DMS 273 treated with DMSO at 0.1 percent for 48 hours (cell line): Measurements from ENCODE around the gene ZNF444.
"Not testable (repeated sequence)": the region's sequence is repeated elsewhere in the genome, so short reads cannot be mapped to it uniquely, and the experiment has no call there.

ENCODE experiments used
- DNase-seq: peaks from one replicate; lab custom pipeline; 2025; lab: John Stamatoyannopoulos, UW

ZNF444 gene

GRCh38 chr19:56147307-56147706 is 6.2 kb downstream of the ZNF444 start:
- no peak for DNase-seq

- no peak for DNase-seq
Measured at GRCh38 chr19:56148096-56148495, 7.0 kb downstream of the ZNF444 start.

DNA sequence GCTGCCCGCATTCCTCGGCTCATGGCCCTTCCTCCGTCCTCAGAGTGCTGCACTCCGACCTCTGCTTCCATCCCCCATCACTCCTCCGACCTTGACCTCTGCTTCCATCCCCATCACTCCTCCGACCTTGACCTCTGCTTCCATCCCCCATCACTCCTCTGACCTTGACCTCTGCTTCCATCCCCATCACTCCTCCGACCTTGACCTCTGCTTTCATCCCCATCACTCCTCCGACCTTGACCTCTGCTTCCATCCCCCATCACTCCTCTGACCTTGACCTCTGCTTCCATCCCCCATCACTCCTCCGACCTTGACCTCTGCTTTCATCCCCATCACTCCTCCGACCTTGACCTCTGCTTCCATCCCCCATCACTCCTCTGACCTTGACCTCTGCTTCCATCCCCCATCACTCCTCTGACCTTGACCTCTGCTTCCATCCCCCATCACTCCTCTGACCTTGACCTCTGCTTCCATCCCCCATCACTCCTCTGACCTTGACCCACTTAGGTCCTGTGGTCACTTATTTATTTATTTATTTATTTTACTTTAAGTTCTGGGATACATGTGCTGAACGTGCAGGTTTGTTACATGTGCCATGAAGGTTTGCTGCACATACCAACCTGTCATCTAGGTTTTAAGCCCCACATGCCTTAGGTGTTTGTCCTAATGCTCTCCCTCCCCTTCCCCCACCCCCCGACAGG is 8.0 kb downstream of the ZNF444 start:
- not testable (repeated sequence) for DNase-seq

DNA sequence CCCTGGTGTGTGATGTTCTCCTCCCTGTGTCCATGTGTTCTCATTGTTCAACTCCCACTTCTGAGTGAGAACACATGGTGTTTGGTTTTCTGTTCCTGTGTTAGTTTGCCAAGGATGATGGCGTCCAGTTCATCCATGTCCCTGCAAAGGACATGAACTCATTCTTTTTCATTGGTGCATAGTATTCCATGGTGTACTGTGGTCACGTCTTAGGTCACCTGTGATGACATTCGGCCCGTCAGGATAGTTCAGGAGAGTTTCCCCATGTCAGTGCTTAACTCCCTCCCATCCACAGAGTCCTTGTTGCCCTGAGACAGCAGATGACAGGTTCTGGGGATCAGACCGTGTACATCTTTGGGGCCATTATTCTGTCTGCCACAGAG is 8.6 kb downstream of the ZNF444 start:
- DNase-seq: no peak

- no peak for DNase-seq
Measured at GRCh38 chr19:56150358-56150757, 9.3 kb downstream of the ZNF444 start.

DNA sequence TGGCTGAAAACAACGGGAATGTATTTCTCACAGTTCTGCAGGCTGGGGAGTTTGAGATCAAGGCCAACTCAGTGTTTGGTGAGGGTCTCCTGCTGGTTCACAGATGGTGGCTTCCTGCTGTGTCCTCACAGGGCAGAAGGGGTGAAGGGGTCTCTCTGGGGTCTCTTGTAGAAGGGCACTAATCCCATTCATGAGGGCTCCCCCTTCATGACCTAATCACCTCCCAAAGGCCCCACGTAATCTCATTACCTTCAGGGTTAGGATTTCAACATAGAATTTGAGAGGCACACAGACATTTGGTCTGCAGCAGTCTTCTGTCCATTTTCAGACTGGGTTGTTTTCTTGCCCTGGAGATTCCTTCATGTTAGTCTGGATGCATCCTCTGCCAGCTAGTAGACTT is 11.6 kb downstream of the ZNF444 start:
- DNase-seq: no peak

GRCh38 chr19:56153507-56153906 is 12.4 kb downstream of the ZNF444 start:
- no peak for DNase-seq

- DNase-seq: no peak
Measured at GRCh38 chr19:56155124-56155687, 14.1 kb downstream of the ZNF444 start.

- DNase-seq: no peak
Measured at GRCh38 chr19:56156768-56157167, 15.7 kb downstream of the ZNF444 start.

- DNase-seq: no peak
Measured at GRCh38 chr19:56158170-56158757, 17.2 kb downstream of the ZNF444 start.

DNA sequence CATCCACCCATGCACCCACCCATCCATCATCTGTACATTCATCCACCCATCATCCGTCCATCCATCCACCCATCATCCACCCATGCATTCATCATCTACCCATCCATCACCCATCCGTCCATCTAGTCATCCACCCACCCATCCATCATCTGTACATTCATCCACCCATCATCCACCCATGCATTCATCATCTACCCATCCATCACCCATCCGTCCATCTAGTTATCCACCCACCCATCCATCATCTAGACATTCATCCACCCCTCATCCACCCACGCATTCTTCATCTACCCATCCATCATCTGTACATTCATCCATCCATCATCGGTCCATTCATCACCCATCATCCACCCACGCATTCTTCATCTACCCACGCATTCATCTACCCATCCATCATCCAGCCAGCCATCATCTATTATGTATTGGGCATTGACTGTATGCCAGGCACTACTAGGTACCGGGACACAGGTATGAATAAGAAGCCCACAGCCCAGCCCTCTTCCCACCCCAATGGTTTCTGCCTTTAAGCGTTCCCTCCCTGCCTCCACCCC is 18.0 kb downstream of the ZNF444 start:
- no peak for DNase-seq

GRCh38 chr19:56159622-56160271 is 18.7 kb downstream of the ZNF444 start:
- DNase-seq: no peak

- DNase-seq: no peak
Measured at GRCh38 chr19:56161534-56161933, 20.4 kb downstream of the ZNF444 start.

GRCh38 chr19:56162258-56162657 is 21.2 kb downstream of the ZNF444 start:
- DNase-seq: no peak

- DNase-seq: no peak
Measured at GRCh38 chr19:56163097-56163496, 22.0 kb downstream of the ZNF444 start.

DNA sequence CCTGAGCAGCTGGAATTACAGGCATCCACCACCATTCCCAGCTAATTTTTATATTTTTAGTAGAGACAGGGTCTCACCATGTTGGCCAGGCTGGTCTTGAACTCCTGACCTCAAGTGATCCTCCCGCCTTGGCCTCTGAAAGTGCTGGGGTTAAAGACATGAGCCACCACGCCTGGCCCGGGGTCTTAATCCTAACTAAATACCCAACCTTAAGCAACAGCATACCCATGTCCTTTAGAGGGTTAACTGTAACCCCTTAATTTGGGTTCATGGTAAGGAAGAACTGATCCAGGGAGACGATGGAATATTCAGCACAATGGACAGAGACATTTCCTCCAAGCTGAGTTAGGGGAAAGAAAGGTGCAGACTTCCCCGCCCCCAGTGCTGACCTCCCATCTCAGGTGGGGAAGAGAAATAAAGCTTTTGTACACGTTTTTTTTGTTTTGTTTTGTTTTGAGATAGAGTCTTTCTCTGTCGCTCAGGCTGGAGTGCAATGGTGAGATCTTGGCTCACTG is 26.0 kb downstream of the ZNF444 start:
- no peak for DNase-seq

DNA sequence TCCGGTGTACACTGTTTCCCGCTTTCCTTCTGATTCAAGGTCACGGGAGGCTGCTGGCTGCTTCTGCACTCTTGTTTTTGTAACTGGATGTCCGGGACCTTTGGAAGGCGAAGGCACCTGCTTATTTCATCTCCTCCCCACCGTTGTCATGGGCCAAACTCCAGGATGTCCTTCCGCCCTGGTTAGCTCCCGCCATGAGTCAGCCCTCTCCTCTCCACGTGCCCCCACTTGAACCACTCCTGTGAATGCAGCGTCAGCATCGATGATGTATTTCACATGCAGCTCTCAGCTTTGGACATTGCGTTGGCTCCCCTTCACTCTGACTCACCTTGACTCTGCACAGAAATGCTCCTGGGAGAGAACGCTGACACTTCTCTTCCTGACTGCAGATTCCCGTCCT is 29.2 kb downstream of the ZNF444 start:
- DNase-seq: no peak

DNA sequence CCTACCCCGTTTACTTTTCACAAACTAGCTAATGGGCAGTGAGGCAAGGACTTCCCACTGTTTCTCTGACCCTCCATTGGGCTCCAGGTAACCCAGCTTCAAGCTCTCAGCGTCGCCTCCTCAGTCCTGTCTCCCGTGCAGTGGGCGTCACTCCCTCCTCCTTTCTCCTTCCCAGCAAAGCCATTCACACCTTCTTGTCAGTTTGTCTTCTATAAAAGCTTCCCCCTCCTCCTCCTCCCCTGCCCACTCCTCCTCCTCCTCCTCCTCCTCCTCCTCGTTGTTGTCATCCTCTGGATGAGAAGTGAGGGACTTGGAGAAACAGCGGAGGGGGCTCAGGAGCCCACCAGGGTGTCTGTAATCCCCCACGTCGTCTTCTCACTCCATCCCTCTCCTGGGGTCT is 33.0 kb downstream of the ZNF444 start:
- DNase-seq: no peak

- no peak for DNase-seq
Measured at GRCh38 chr19:56174550-56174949, 33.5 kb downstream of the ZNF444 start.

DNA sequence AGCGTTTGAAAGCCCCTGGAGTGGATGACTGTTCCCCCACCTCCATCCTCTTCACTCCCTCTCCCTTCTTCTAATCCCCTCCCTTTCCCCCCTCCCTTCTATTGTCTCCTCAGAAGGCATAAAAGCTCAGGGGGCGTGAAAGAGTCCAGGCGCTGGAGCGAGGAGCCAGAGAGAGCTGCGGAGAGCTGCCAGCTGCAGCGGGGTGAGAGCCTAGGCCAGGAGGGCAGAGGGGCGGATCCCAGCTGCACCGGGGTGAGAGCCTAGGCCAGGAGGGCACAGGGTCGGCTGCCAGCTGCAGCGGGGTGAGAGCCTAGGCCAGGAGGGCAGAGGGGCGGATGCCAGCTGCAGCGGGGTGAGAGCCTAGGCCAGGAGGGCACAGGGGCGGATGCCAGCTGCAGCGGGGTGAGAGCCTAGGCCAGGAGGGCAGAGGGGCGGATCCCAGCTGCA is 34.8 kb downstream of the ZNF444 start, which contains the start of gene GALP:
Gene GALP (plus strand): TSS at position 148 of the 447 bp plus-strand sequence. CDS start 1,101 bp downstream, outside the sequence.
- DNase-seq: not testable (repeated sequence)

DNA sequence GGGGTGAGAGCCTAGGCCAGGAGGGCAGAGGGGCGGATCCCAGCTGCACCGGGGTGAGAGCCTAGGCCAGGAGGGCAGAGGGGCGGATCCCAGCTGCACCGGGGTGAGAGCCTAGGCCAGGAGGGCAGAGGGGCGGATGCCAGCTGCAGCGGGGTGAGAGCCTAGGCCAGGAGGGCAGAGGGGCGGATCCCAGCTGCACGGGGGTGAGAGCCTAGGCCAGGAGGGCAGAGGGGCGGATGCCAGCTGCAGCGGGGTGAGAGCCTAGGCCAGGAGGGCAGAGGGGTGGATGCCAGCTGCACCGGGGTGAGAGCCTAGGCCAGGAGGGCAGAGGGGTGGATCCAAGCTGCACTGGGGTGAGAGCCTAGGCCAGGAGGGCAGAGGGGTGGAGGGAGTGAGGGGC is 35.2 kb downstream of the ZNF444 start:
- not testable (repeated sequence) for DNase-seq

- DNase-seq: no peak
Measured at GRCh38 chr19:56176881-56177280, 35.8 kb downstream of the ZNF444 start.
